ENCODE measurements around the gene MATN4.

Gene MATN4

DNA sequence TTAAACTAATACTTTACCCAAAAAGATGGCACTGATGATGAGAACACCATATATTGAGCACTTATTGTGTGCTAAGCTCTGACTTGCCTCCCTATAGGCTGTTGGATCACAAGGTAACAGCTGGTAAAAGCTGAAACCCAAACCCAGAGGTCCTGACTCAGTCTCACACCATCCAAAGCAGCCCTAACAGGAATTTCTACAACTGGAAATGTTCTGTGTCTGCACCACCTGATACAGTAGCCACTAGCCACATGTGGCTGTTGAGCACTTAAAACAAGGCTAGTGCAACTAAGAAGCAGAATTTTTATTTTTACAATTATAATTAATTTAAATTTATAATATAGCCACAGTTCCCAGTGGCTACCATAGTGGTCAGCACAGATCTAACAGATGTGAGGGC, 15.6 kb upstream of the MATN4 start:
- H3K79me2 ChIP-seq (ENCODE audit: insufficient read depth, low read length) = no peaks in the 10 kb centered on the region
- TF ChIP-seq EZH2phosphoT487 (conservative IDR thresholded peaks at IDR 0.05; ENCODE audit: low read length) = no peak
- TF ChIP-seq, protein P1, sequence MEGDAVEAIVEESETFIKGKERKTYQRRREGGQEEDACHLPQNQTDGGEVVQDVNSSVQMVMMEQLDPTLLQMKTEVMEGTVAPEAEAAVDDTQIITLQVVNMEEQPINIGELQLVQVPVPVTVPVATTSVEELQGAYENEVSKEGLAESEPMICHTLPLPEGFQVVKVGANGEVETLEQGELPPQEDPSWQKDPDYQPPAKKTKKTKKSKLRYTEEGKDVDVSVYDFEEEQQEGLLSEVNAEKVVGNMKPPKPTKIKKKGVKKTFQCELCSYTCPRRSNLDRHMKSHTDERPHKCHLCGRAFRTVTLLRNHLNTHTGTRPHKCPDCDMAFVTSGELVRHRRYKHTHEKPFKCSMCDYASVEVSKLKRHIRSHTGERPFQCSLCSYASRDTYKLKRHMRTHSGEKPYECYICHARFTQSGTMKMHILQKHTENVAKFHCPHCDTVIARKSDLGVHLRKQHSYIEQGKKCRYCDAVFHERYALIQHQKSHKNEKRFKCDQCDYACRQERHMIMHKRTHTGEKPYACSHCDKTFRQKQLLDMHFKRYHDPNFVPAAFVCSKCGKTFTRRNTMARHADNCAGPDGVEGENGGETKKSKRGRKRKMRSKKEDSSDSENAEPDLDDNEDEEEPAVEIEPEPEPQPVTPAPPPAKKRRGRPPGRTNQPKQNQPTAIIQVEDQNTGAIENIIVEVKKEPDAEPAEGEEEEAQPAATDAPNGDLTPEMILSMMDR (IDR thresholded peaks at IDR 0.05; ENCODE audit: insufficient read depth, low read length, poor library complexity, severe bottlenecking) = no peak
- no peak overlapping the region for H3K9ac ChIP-seq (ENCODE audit: low read length)
- H3K9me3 ChIP-seq (ENCODE audit: insufficient read depth, low read length) = no peaks in the 10 kb centered on the region
- H3K4me3 ChIP-seq (ENCODE audit: insufficient read depth, low read length, poor library complexity, severe bottlenecking) = no peak overlapping the region
- no peak overlapping the region for H2AFZ ChIP-seq (ENCODE audit: low read depth, low read length, severe bottlenecking)
- H4K20me1 ChIP-seq (ENCODE audit: low read depth, low read length) = no peaks in the 10 kb centered on the region
- no peaks in the 10 kb centered on the region for H3K36me3 ChIP-seq (ENCODE audit: low read length)
- no peaks in the 10 kb centered on the region for H3K9me2 ChIP-seq (replicated peaks; ENCODE audit: insufficient read depth, low read length)
- H3K4me2 ChIP-seq (ENCODE audit: low read depth, low read length, poor library complexity, severe bottlenecking) = no peak overlapping the region
- H3K27me3 ChIP-seq (ENCODE audit: low read length) = no peaks in the 10 kb centered on the region
- H3K27ac ChIP-seq (ENCODE audit: low read depth, low read length) = no peak overlapping the region
- peaks cover 19% of the 10 kb centered on the region for H3F3A ChIP-seq (ENCODE audit: insufficient read depth)

DNA sequence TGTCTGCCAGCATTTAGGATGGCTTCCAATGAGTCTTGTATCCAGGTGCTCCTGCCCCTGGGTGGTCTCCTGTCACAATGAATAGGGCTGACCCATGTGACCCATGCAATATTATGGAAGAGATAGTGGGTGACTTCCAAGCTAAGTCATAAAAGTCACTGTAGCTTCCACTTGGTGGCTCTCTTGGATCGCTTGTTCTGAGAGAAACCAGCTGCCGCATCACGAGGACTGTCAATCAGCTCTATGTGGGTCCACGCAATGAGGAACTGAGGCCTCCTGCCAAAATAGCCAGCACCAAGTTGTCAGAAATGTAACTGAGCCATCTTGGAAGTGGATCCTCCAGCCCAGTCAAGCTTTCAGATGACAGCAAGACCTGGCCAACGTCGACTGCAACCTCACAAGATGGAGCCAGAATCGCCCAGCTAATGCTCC, 14.9 kb upstream of the MATN4 start:
- no peaks in the 10 kb centered on the region for H3K79me2 ChIP-seq (ENCODE audit: insufficient read depth, low read length)
- no peak overlapping the region for H3K27ac ChIP-seq (ENCODE audit: low read depth, low read length)
- no peak overlapping the region for H3K4me2 ChIP-seq (ENCODE audit: low read depth, low read length, poor library complexity, severe bottlenecking)
- H3F3A ChIP-seq (ENCODE audit: insufficient read depth) = peaks cover 19% of the 10 kb centered on the region
- H3K9ac ChIP-seq (ENCODE audit: low read length) = no peak overlapping the region
- no peaks in the 10 kb centered on the region for H3K9me2 ChIP-seq (replicated peaks; ENCODE audit: insufficient read depth, low read length)
- TF ChIP-seq EZH2phosphoT487 (conservative IDR thresholded peaks at IDR 0.05; ENCODE audit: low read length) = no peak
- TF ChIP-seq, protein P1 (IDR thresholded peaks at IDR 0.05; ENCODE audit: insufficient read depth, low read length, poor library complexity, severe bottlenecking) = peak; percentile 30
- H3K9me3 ChIP-seq (ENCODE audit: insufficient read depth, low read length) = no peaks in the 10 kb centered on the region
- no peaks in the 10 kb centered on the region for H3K27me3 ChIP-seq (ENCODE audit: low read length)
- no peak overlapping the region for H3K4me3 ChIP-seq (ENCODE audit: insufficient read depth, low read length, poor library complexity, severe bottlenecking)
- no peak overlapping the region for H2AFZ ChIP-seq (ENCODE audit: low read depth, low read length, severe bottlenecking)
- no peaks in the 10 kb centered on the region for H4K20me1 ChIP-seq (ENCODE audit: low read depth, low read length)
- no peaks in the 10 kb centered on the region for H3K36me3 ChIP-seq (ENCODE audit: low read length)

DNA sequence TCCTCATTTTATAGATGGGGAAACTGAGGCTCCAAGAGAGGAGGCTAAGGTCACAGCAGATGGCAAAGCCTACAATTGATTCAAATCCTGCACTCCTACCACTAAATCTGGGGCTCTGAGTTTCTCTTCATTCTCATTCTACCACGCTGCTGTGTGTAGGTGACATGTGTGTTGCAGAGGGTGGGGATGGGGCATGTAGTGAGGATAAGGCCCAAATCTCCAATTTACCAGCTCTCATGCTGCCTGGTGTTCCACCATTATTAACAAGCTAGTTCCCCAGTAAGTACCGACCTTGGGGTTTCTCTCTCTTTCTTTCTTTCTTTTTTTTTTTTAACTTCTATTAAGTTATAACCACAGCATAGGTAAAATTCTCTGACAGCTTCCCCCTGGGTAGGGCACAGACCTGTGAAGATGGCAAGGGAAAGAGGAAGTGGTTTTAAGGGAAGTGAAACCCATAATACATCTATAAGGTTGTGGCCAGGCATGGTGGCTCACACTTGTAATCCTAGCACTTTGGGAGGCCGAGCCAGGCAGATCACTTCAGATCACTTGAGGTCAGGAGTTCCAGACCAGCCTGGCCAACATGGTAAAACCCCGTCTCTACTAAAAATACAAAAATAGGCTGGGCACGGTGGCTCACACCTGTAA, 13.0 kb upstream of the MATN4 start:
- Histone ChIP-seq H3F3A (ENCODE audit: insufficient read depth) (peaks cover 19% of the 10 kb centered on the region), H3K4me2 (ENCODE audit: low read depth, low read length, poor library complexity, severe bottlenecking) (peak overlapping the region; percentile 49), H2AFZ (ENCODE audit: low read depth, low read length, severe bottlenecking) (no peak overlapping the region), H3K9me2 (replicated peaks; ENCODE audit: insufficient read depth, low read length) (no peaks in the 10 kb centered on the region), H3K9ac (ENCODE audit: low read length) (peak overlapping the region; percentile 11; the same call in 1 of the 2 replicates), H4K20me1 (ENCODE audit: low read depth, low read length) (no peaks in the 10 kb centered on the region), H3K36me3 (ENCODE audit: low read length) (no peaks in the 10 kb centered on the region), H3K9me3 (ENCODE audit: insufficient read depth, low read length) (no peaks in the 10 kb centered on the region), H3K27me3 (ENCODE audit: low read length) (no peaks in the 10 kb centered on the region), H3K27ac (ENCODE audit: low read depth, low read length) (peak overlapping the region; percentile 80), H3K79me2 (ENCODE audit: insufficient read depth, low read length) (no peaks in the 10 kb centered on the region), H3K4me3 (ENCODE audit: insufficient read depth, low read length, poor library complexity, severe bottlenecking) (no peak overlapping the region)
- no peak for TF ChIP-seq EZH2phosphoT487 (conservative IDR thresholded peaks at IDR 0.05; ENCODE audit: low read length)
- TF ChIP-seq, protein P1 (IDR thresholded peaks at IDR 0.05; ENCODE audit: insufficient read depth, low read length, poor library complexity, severe bottlenecking) = no peak
